ENCODE results near the gene CNN3.

CNN3 gene

GRCh38 chr1:94887106-94887505 is 39.8 kb downstream of the CNN3 start:
- no peak for DNase-seq

DNA sequence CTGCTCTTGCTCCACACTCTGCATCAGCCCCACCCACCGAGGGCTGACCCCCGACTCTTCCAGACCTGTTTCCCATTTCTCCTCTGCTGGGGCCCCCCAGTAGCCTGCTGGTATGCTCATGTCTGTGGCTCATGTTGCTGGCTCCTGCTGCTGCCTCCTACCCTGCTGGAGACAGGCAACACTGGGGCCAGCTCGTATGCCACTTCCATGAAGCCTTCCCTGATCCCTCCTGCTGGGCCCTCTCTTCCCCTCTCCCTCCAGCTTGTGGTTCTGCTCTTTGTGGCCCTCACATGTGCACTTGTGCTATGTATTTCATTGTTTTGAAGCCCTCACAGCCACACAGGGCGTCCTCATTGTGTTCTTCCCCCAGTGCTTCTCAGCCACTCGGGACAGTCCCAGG is 40.5 kb downstream of the CNN3 start:
- DNase-seq = no peak

GRCh38 chr1:94884507-94884906 is 42.4 kb downstream of the CNN3 start:
- no peak for DNase-seq

DNA sequence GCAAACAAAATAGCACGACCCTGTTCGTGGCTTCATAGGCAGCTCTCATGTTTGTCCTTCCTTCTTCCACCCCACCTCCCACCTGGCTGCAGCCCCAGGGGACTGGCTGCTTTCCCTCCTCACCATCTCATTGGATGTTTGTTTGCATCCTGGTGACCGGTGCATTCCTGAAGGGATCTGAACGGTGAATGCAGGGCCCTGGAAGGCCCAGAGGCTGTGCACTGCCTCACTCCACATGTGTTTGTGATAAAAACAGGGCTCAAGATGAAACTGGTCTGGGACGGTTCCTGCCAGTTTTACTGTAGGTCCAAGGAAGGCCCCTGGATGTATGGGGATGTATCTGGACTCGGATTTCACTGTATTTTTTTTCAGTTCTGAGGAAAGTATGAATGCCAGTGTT is 42.8 kb downstream of the CNN3 start:
- DNase-seq = no peak

DNA sequence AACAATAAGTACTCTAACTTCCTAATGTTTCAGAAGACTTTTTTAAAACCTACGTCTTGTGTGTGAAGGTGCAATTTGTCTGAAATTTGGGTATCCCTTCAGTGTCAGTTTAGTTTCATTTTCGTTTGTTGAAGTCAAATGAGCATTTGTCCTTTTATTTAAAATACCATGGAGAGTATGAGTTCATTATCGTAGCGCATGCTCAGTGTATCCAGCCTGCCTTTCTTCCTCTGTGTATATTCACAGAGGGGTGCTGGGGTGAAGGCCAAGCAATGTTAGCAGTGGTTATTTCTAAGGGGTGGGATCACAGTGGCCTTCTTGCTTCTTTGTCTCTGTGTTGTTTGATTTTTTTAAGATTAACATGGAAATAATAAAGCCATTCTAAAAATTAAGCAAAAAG is 43.2 kb downstream of the CNN3 start:
- DNase-seq = peak; percentile 16

- no peak for DNase-seq
Measured at GRCh38 chr1:94878329-94878728, 48.6 kb downstream of the CNN3 start.

DNA sequence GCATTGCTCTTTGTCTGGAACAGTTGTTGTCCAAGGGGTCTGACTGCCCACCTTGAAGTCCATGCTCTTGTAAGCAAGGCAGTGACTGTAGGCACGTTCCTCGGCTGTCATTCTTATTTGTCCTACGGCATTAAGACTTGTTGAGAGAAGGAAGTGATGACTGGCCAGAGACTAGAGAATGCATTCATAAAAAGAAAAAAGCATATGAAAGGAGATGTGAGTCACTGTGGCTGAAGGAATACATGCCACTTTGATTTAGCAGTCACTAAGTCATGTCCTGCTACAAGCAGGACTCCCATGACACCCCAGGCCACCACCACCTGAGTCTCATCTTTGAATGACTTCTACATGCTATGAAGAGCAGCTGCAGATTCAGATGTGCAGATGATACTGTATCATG is 50.5 kb downstream of the CNN3 start:
- DNase-seq = no peak

GRCh38 chr1:94875794-94876193 is 51.1 kb downstream of the CNN3 start:
- DNase-seq = no peak

- no peak for DNase-seq
Measured at GRCh38 chr1:94874423-94874822, 52.5 kb downstream of the CNN3 start.

GRCh38 chr1:94873520-94874351 is 53.2 kb downstream of the CNN3 start:
- DNase-seq = peak; percentile 13

DNA sequence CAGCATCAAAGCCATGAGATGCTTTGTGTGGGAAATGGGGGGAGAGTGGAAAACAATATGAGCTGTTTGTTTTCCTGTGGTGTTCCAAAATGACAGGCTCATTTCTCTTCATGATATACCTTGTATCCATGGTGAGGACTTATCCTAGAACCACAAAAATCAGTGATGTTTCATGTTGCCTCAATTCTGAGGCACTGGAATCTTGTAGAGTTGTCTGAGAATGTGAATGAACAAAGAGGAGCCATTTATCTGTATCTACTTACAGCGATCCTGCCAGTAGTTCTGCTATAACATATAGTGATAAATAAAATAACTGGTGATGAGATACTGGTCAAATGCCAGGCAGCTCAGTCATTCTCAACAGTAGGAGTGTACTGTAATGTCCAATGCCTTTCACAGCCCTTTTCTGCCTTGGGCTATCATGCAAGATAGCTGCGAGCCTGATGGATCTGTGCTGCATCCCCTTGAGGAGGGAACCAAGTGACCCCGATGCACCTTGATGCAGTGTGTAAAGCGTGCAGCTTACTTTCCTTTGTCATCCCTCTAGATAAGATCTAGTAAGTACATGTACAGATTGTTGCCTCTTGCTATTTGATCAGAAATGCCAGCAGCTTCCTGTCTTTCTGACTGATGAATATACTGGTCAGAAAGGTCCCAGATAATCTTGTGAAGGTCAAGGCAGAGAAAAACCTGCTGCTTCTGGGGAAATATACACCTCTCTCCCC is 54.0 kb downstream of the CNN3 start:
- no peak for DNase-seq

DNA sequence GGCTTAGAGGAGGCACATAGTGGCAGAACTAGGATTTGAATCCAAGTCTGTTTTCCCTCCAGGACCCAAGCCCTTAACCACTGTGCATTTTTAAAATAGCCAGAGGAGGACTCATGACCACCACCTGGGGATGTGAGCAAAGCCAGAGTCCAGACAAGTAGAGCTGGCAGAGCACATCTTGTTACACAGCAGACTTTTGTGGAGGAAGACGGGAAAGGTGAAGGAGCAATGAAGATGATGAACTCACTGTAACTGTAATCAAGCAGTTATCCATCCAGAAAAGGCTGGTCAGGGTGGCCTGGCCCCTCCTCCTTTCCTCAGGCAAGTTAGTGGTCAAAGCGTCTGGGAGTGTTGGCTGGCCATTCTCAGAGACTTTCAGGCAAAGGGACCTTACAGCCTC is 55.9 kb downstream of the CNN3 start:
- DNase-seq = no peak

GRCh38 chr1:94866164-94866807 is 60.6 kb downstream of the CNN3 start:
- DNase-seq = no peak

GRCh38 chr1:94865360-94865759 is 61.5 kb downstream of the CNN3 start:
- no peak for DNase-seq

- no peak for DNase-seq
Measured at GRCh38 chr1:94864821-94865220, 62.1 kb downstream of the CNN3 start.

DNA sequence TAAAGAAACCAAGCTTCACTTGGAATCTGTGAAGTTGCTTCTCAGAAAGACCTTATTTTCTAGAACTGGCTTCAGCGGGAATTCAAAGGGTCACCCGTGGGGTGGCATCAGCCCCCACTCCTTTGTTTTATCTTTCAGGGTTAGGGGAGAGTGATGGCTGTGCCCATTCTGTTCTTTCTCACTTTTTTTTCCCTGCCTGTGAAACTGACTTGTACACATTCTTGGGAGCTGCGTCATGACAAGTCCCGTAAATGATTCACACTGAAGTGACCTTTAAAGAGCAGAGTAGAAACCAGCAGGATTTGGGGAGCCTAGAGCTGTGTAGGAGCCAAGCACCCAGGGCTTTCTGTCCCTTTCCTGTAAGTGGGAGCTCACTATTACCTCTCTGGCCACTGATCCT is 63.0 kb downstream of the CNN3 start:
- DNase-seq = no peak

- DNase-seq = peak; percentile 8
Measured at GRCh38 chr1:94863297-94863911, 63.5 kb downstream of the CNN3 start.

DNA sequence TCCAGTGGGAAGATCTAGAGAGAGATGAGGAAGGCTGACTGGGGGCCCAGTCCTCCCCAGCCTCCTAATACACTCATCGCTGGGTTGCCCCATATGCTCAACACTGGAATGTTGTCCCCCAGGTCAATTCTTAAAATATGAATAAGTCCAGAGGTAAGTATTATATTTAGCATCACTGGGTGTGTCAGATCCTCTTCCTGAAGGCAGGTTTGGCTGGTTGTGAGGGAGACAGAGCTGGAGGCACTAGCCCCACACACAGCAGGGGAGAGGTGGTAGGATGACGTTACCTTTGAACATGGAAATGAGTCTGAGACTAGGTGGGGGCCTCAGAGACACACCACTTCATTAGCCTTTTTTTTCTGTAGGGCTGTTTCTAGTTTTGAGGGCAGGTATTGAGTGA is 64.2 kb downstream of the CNN3 start:
- DNase-seq = no peak

DNA sequence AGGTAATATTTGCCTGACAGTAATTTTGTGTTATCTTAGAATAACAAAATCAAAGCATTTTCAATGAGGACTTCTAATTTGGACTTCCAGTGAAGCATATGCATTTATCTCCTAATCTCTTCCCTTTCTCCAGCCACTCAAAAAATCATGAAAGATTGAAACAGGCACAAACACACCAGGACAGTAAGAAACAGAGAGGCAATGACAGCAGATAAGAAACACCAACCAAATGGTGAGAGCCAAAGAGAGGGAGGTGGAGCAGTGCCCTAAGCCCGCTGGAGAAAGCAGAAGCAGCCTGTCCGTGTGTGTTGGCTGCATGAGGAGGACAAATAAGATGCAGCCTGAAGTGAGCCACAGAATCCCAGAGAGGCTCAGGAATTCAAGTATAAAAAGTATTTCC is 67.7 kb downstream of the CNN3 start:
- no peak for DNase-seq

- DNase-seq = no peak
Measured at GRCh38 chr1:94858276-94858675, 68.6 kb downstream of the CNN3 start.

DNA sequence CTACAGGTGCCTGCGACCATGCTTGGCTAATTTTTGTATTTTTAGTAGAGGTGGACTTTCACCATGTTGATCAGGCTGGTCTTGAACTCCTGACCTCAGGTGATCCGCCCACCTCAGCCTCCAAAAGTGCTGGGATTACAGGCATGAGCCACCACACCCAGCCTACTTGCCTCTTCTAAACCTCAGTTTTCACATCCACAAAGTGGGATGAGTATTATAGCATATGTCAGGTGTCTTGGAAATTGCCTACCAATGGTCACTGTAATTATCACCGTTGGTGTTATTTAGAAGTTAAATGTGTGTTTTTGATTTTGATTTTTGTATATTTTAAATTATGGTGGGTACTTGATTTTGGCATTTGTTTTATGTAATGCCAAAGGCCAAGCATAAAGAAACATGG is 70.0 kb downstream of the CNN3 start:
- no peak for DNase-seq

GRCh38 chr1:94856004-94856403 is 70.9 kb downstream of the CNN3 start:
- no peak for DNase-seq

DNA sequence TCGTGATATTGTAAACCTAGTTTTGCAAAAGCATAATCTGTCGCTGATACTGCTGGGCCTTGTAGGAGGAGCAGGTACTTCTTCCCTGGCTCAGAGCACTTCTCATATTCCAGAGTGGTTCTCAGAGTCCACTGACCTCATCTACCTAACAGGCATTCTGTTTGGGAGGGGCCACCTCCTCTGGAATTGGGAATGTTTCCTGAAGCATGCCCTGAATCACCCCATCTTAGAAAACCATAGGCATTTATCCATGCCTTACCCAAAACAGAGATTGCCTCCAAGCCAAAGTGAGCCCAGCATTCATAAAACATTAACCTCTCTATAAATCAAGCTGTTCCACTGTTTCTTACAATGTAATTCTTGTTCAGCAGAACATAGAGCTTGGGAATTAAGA is 71.6 kb downstream of the CNN3 start:
- DNase-seq = no peak
